IPS-18a (cell line): ENCODE results near the gene MAP7.
"Not testable (repeated sequence)": the region's sequence is repeated elsewhere in the genome, so short reads cannot be mapped to it uniquely, and the experiment has no call there.

Source experiments
- H3K27ac ChIP-seq: one replicate; pipeline ENCODE4 v1.5.1; 2013; ENCODE audit warnings: low read length
- H3K27me3 ChIP-seq: one replicate; pipeline ENCODE4 v1.6.1; 2013; ENCODE audit warnings: mild to moderate bottlenecking, low read length; ENCODE audit not compliant: control insufficient read depth, insufficient read depth
- H3K36me3 ChIP-seq: one replicate; pipeline ENCODE4 v1.6.1; 2013; ENCODE audit warnings: low read depth, low read length; ENCODE audit not compliant: control insufficient read depth
- H3K4me1 ChIP-seq: one replicate; pipeline ENCODE4 v1.6.1; 2013; ENCODE audit warnings: low read depth, low read length; ENCODE audit not compliant: control insufficient read depth
- H3K4me3 ChIP-seq: one replicate; pipeline ENCODE4 v1.5.1; 2013; ENCODE audit warnings: low read length
- H3K9ac ChIP-seq: one replicate; pipeline ENCODE4 v1.6.1; 2013; ENCODE audit warnings: mild to moderate bottlenecking, low read length, moderate library complexity
- H3K9me3 ChIP-seq: one replicate; pipeline ENCODE4 v1.6.1; 2013; ENCODE audit warnings: low read depth, low read length; ENCODE audit not compliant: control insufficient read depth

The MAP7 gene

GRCh38 chr6:136401236-136401635, 149.0 kb downstream of the MAP7 start:
- H3K36me3 ChIP-seq, H3K27ac ChIP-seq, H3K9ac ChIP-seq, H3K4me1 ChIP-seq, H3K4me3 ChIP-seq, H3K9me3 ChIP-seq, H3K27me3 ChIP-seq: not testable (repeated sequence)

GRCh38 chr6:136398453-136398852, 151.8 kb downstream of the MAP7 start:
- no peaks in the 10 kb centered on the region for H3K27me3 ChIP-seq
- no peak overlapping the region for H3K27ac ChIP-seq
- no peaks in the 10 kb centered on the region for H3K9me3 ChIP-seq
- no peak overlapping the region for H3K4me3 ChIP-seq
- no peak overlapping the region for H3K9ac ChIP-seq
- H3K4me1 ChIP-seq, result peaks cover 6% of the 10 kb centered on the region
- no peaks in the 10 kb centered on the region for H3K36me3 ChIP-seq

GRCh38 chr6:136396908-136397307, 153.3 kb downstream of the MAP7 start:
- H3K4me3 ChIP-seq, result no peak overlapping the region
- no peaks in the 10 kb centered on the region for H3K9me3 ChIP-seq
- H3K27me3 ChIP-seq, result no peaks in the 10 kb centered on the region
- peaks cover 6% of the 10 kb centered on the region for H3K4me1 ChIP-seq
- no peak overlapping the region for H3K9ac ChIP-seq
- no peaks in the 10 kb centered on the region for H3K36me3 ChIP-seq
- no peak overlapping the region for H3K27ac ChIP-seq

- not testable (repeated sequence) for H3K9me3 ChIP-seq, H3K4me3 ChIP-seq, H3K27me3 ChIP-seq, H3K9ac ChIP-seq, H3K36me3 ChIP-seq, H3K27ac ChIP-seq, H3K4me1 ChIP-seq
Measured at GRCh38 chr6:136390959-136391358, 159.3 kb downstream of the MAP7 start.

- Histone ChIP-seq H3K9ac (no peak overlapping the region), H3K4me1 (no peaks in the 10 kb centered on the region), H3K9me3 (no peaks in the 10 kb centered on the region), H3K36me3 (no peaks in the 10 kb centered on the region), H3K4me3 (no peak overlapping the region), H3K27me3 (no peaks in the 10 kb centered on the region), H3K27ac (no peak overlapping the region)
Measured at GRCh38 chr6:136387316-136387715, 162.9 kb downstream of the MAP7 start.

GRCh38 chr6:136383268-136383937, 166.8 kb downstream of the MAP7 start:
- Histone ChIP-seq H3K36me3 (no peaks in the 10 kb centered on the region), H3K27ac (no peak overlapping the region), H3K9ac (no peak overlapping the region), H3K9me3 (no peaks in the 10 kb centered on the region), H3K4me1 (no peaks in the 10 kb centered on the region), H3K27me3 (no peaks in the 10 kb centered on the region), H3K4me3 (no peak overlapping the region)

GRCh38 chr6:136382676-136383252, 167.5 kb downstream of the MAP7 start:
- no peaks in the 10 kb centered on the region for H3K27me3 ChIP-seq
- H3K27ac ChIP-seq, result no peak overlapping the region
- no peaks in the 10 kb centered on the region for H3K9me3 ChIP-seq
- no peaks in the 10 kb centered on the region for H3K4me1 ChIP-seq
- no peak overlapping the region for H3K9ac ChIP-seq
- no peak overlapping the region for H3K4me3 ChIP-seq
- H3K36me3 ChIP-seq, result peaks cover 3% of the 10 kb centered on the region

GRCh38 chr6:136378888-136379287, 171.3 kb downstream of the MAP7 start:
- no peaks in the 10 kb centered on the region for H3K4me1 ChIP-seq
- H3K9ac ChIP-seq, result no peak overlapping the region
- H3K36me3 ChIP-seq, result peaks cover 6% of the 10 kb centered on the region
- H3K27ac ChIP-seq, result no peak overlapping the region
- H3K9me3 ChIP-seq, result no peaks in the 10 kb centered on the region
- no peaks in the 10 kb centered on the region for H3K27me3 ChIP-seq
- H3K4me3 ChIP-seq, result no peak overlapping the region

- H3K4me3 ChIP-seq, H3K9me3 ChIP-seq, H3K27me3 ChIP-seq, H3K4me1 ChIP-seq, H3K27ac ChIP-seq, H3K9ac ChIP-seq, H3K36me3 ChIP-seq: not testable (repeated sequence)
Measured at GRCh38 chr6:136375836-136376235, 174.4 kb downstream of the MAP7 start.

- Histone ChIP-seq H3K36me3 (peaks cover 2% of the 10 kb centered on the region), H3K27ac (no peak overlapping the region), H3K9ac (no peak overlapping the region), H3K27me3 (no peaks in the 10 kb centered on the region), H3K4me1 (no peaks in the 10 kb centered on the region), H3K4me3 (no peak overlapping the region), H3K9me3 (no peaks in the 10 kb centered on the region)
Measured at GRCh38 chr6:136371959-136372358, 178.3 kb downstream of the MAP7 start.

GRCh38 chr6:136370988-136371728, 179.1 kb downstream of the MAP7 start:
- no peak overlapping the region for H3K9ac ChIP-seq
- H3K27me3 ChIP-seq, result no peaks in the 10 kb centered on the region
- H3K4me3 ChIP-seq, result no peak overlapping the region
- no peaks in the 10 kb centered on the region for H3K4me1 ChIP-seq
- H3K27ac ChIP-seq, result no peak overlapping the region
- no peaks in the 10 kb centered on the region for H3K36me3 ChIP-seq
- H3K9me3 ChIP-seq, result no peaks in the 10 kb centered on the region
